PC-9 (cell line): Measurements from ENCODE around the gene TTYH1. TPM values are rescaled to one million over a fixed set of nuclear protein-coding genes. Genes with fewer than 3 reads are reported as not detected.

Source experiments
- BruUV-seq: library from RNA; stranded (reverse); fragments of 400-500 nt; replicated peaks from 2 replicates; lab custom pipeline; 2021; lab: Mats Ljungman, UMichigan
- CTCF ChIA-PET: fragments of 300-600 bp; sonication (Branson Sonifier 250); formaldehyde crosslinking; loops from one replicate; lab custom pipeline; 2022; ENCODE audit warnings: antibody characterized with exemption; lab: Charles Lee
- POLR2A ChIA-PET: fragments of 300-600 bp; sonication (Branson Sonifier 250); formaldehyde crosslinking; loops from one replicate; lab custom pipeline; 2022; ENCODE audit warnings: antibody characterized with exemption; ENCODE audit not compliant: unreplicated experiment; lab: Charles Lee
- DNase-seq, 2 experiments: peaks; one replicate each; pipeline versions ENCODE4 v3.0.0 to v3.0.0-alpha.2; 2015 to 2022; ENCODE audit warnings: mixed read lengths in 1 of 2
- H2AFZ ChIP-seq: fragments of 200-600 bp; sonication (generic); 2 replicates; pipeline ENCODE4 v1.8.1; 2017; ENCODE audit warnings: antibody characterized with exemption
- H3F3A ChIP-seq: fragments of 200-600 bp; sonication (generic); 2 replicates; pipeline ENCODE4 v1.8.1; 2017; ENCODE audit warnings: antibody characterized with exemption, mild to moderate bottlenecking, low read depth; ENCODE audit not compliant: insufficient read depth
- H3K27ac ChIP-seq: fragments of 200-600 bp; sonication (generic); 2 replicates; pipeline ENCODE4 v1.6.1; 2016; ENCODE audit warnings: mixed run types
- H3K27me3 ChIP-seq: fragments of 200-600 bp; sonication (generic); 2 replicates; pipeline ENCODE4 v1.6.1; 2016; ENCODE audit warnings: low read depth, mixed run types; ENCODE audit not compliant: insufficient read depth
- H3K36me3 ChIP-seq: fragments of 200-600 bp; sonication (generic); 2 replicates; pipeline ENCODE4 v1.6.1; 2016; ENCODE audit warnings: low read depth, mixed run types
- H3K4me1 ChIP-seq: fragments of 200-600 bp; sonication (generic); replicated peaks from 2 replicates; pipeline ENCODE4 v1.6.1; 2016; ENCODE audit warnings: mixed run types; ENCODE audit not compliant: insufficient read depth
- H3K4me2 ChIP-seq: fragments of 200-600 bp; sonication (generic); 2 replicates; pipeline ENCODE4 v1.6.1; 2017; ENCODE audit warnings: mixed run types
- H3K4me3 ChIP-seq: fragments of 200-600 bp; sonication (generic); 2 replicates; pipeline ENCODE4 v1.6.1; 2016; ENCODE audit warnings: mixed run types
- H3K79me2 ChIP-seq: fragments of 200-600 bp; sonication (generic); 2 replicates; pipeline ENCODE4 v1.6.1; 2017; ENCODE audit warnings: low read depth, mixed run types
- H3K9me2 ChIP-seq: fragments of 200-600 bp; sonication (generic); 2 replicates; pipeline ENCODE4 v1.8.1; 2017; ENCODE audit warnings: mild to moderate bottlenecking; ENCODE audit not compliant: insufficient read depth
- H3K9me3 ChIP-seq: fragments of 200-600 bp; sonication (generic); 2 replicates; pipeline ENCODE4 v1.8.1; 2016; ENCODE audit warnings: low read depth; ENCODE audit not compliant: insufficient read depth
- H4K20me1 ChIP-seq: fragments of 200-600 bp; sonication (generic); 2 replicates; pipeline ENCODE4 v1.8.1; 2017; ENCODE audit not compliant: insufficient read depth
- CTCF ChIP-seq: fragments of 200-600 bp; sonication (generic); conservative IDR thresholded peaks from 2 replicates; pipeline ENCODE4 v1.6.1; 2017; ENCODE audit warnings: mixed run types, antibody characterized with exemption, mild to moderate bottlenecking, moderate library complexity
- EZH2 ChIP-seq: fragments of 200-600 bp; sonication (generic); IDR thresholded peaks from 2 replicates; pipeline ENCODE4 v1.8.0; 2017; ENCODE audit warnings: antibody characterized with exemption, low read depth
- intact Hi-C: fragments of 100-400 bp; cut with micrococcal nuclease; formaldehyde crosslinking; loops from one replicate; pipeline ENCODE4 v1.10.0; 2022; ENCODE audit not compliant: unreplicated experiment
- total RNA-seq: library from RNA; stranded (reverse); gene quantifications from 2 replicates; pipeline ENCODE4 v1.2.3, GENCODE V29; 2021

Gene TTYH1
- total RNA-seq, 1 experiment from 2014 or later, result 1.6 TPM

- CTCF ChIA-PET, result no interaction called here
- POLR2A ChIA-PET, result no interaction called here
- Histone ChIP-seq H3K4me1 (peaks cover 15% of the 10 kb centered on the region), H3K36me3 (peaks cover 57% of the 10 kb centered on the region), H4K20me1 (peaks cover 64% of the 10 kb centered on the region), H3K27me3 (no peaks in the 10 kb centered on the region), H2AFZ (no peak overlapping the region), H3K79me2 (peaks cover 84% of the 10 kb centered on the region), H3F3A (peaks cover 19% of the 10 kb centered on the region; the same call in 1 of the 2 replicates), H3K4me2 (no peak overlapping the region), H3K27ac (no peak overlapping the region), H3K4me3 (no peak overlapping the region), H3K9me3 (no peaks in the 10 kb centered on the region), H3K9me2 (no peaks in the 10 kb centered on the region)
- intact Hi-C loops, result no loop called here
- no peak for DNase-seq
- no TSS peak for BruUV-seq
- TF ChIP-seq EZH2 (no peak), CTCF (no peak)
These were observed 37.4 kb downstream of the TTYH1 start for GRCh38 chr19:54452626-54453025.

- BruUV-seq, result no TSS peak
- peaks cover 62% of the 10 kb centered on the region for H3K36me3 ChIP-seq
These were observed 38.9 kb downstream of the TTYH1 start for GRCh38 chr19:54453921-54454780.

More at GRCh38 chr19:54453921-54454780, 38.9 kb downstream of the TTYH1 start:
- peaks cover 31% of the 10 kb centered on the region; the same call in 1 of the 2 replicates for H3F3A ChIP-seq
- H4K20me1 ChIP-seq, result peaks cover 77% of the 10 kb centered on the region
- TF ChIP-seq EZH2 (no peak), CTCF (no peak)
- ChIA-PET CTCF (no interaction called here), POLR2A (no interaction called here)
- intact Hi-C loops, result no loop called here
- H3K27ac ChIP-seq, result no peak overlapping the region
- peaks cover 79% of the 10 kb centered on the region for H3K79me2 ChIP-seq
- no peaks in the 10 kb centered on the region for H3K27me3 ChIP-seq
- no peak overlapping the region for H3K4me3 ChIP-seq
- no peak overlapping the region for H3K4me2 ChIP-seq
- no peaks in the 10 kb centered on the region for H3K9me2 ChIP-seq
- no peak overlapping the region for H2AFZ ChIP-seq
- no peaks in the 10 kb centered on the region for H3K9me3 ChIP-seq
- no peak for DNase-seq
- H3K4me1 ChIP-seq, result peaks cover 15% of the 10 kb centered on the region
